BE2C (cell line): ENCODE results near the gene PPP2R1B.

Experiments used
- DNase-seq: peaks from one replicate; pipeline ENCODE4 v3.0.0-alpha.2; 2020
- H3K27me3 ChIP-seq: fragments of 250-450 bp; sonication (Bioruptor Pico); 2 replicates; pipeline ENCODE4 v1.5.1; 2020; ENCODE audit warnings: mild to moderate bottlenecking
- H3K36me3 ChIP-seq: fragments of 250-450 bp; sonication (Bioruptor Pico); 2 replicates; pipeline ENCODE4 v1.5.1; 2020; ENCODE audit warnings: mild to moderate bottlenecking
- H3K4me1 ChIP-seq: fragments of 250-450 bp; sonication (Bioruptor Pico); 2 replicates; pipeline ENCODE4 v1.5.1; 2020
- H3K4me3 ChIP-seq: 2 replicates; pipeline ENCODE4 v1.5.1; 2011; ENCODE audit warnings: low read depth, low read length
- H3K9me3 ChIP-seq: fragments of 250-450 bp; sonication (Bioruptor Pico); 2 replicates; pipeline ENCODE4 v1.5.1; 2020
- TF ChIP-seq, protein P1 (sequence below): IDR thresholded peaks from 2 replicates; pipeline ENCODE4 v1.5.1; 2012; ENCODE audit warnings: mild to moderate bottlenecking, low read depth, low read length

The PPP2R1B gene

DNA sequence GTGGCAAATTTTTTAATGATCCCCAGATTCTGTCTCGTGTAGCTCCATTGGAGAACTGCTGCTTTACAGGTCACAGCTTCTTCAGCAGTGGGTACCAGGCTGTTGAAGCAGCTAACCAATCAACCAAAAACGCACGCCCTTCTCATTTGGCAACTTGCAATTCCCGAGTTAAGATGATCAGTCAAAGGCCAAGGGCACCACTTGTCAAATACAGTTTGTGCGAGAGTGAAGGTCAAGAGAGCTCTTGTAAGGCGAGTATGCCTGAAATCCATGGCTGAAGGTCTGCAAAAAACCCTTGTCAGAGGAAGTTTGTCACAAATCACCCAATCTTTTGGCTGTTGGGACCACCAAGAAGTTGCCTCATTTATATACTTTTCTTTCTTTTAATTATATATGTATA, 12.9 kb upstream of the PPP2R1B start:
- no peaks in the 10 kb centered on the region for H3K9me3 ChIP-seq
- no peak for DNase-seq
- H3K4me3 ChIP-seq, result no peak overlapping the region
- TF ChIP-seq, protein P1, sequence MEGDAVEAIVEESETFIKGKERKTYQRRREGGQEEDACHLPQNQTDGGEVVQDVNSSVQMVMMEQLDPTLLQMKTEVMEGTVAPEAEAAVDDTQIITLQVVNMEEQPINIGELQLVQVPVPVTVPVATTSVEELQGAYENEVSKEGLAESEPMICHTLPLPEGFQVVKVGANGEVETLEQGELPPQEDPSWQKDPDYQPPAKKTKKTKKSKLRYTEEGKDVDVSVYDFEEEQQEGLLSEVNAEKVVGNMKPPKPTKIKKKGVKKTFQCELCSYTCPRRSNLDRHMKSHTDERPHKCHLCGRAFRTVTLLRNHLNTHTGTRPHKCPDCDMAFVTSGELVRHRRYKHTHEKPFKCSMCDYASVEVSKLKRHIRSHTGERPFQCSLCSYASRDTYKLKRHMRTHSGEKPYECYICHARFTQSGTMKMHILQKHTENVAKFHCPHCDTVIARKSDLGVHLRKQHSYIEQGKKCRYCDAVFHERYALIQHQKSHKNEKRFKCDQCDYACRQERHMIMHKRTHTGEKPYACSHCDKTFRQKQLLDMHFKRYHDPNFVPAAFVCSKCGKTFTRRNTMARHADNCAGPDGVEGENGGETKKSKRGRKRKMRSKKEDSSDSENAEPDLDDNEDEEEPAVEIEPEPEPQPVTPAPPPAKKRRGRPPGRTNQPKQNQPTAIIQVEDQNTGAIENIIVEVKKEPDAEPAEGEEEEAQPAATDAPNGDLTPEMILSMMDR, result no peak
- peaks cover 15% of the 10 kb centered on the region for H3K4me1 ChIP-seq
- H3K36me3 ChIP-seq, result no peaks in the 10 kb centered on the region
- no peaks in the 10 kb centered on the region for H3K27me3 ChIP-seq

DNA sequence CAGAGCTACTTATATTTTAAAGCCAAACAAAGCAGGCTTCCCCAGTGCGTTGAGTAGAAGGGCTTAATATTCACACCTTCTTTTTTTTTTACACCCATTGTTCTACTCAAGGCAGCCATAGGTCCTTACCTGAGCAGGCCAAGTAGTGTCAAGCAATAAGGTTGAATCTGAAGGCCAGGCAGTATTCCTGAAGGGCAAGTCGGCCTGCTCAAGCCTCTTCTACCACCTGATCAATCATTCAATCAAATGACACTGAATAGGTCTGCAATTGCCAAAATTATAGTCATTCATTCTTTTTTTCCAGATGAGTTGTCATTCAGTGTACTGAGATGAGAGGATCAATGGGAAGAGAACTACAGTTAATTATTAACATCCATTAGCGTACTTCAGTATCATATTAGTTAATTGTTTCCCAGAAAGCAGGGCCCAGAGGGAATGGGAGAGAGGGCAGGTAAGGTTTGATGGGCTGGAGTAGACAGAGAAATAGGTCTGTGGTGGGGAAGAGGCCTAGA, 11.9 kb upstream of the PPP2R1B start:
- no peak for DNase-seq
- no peaks in the 10 kb centered on the region for H3K27me3 ChIP-seq
- H3K9me3 ChIP-seq, result no peaks in the 10 kb centered on the region
- no peak overlapping the region for H3K4me3 ChIP-seq
- TF ChIP-seq, protein P1, result no peak
- H3K4me1 ChIP-seq, result peaks cover 15% of the 10 kb centered on the region
- no peaks in the 10 kb centered on the region for H3K36me3 ChIP-seq

- no peaks in the 10 kb centered on the region for H3K36me3 ChIP-seq
- H3K4me3 ChIP-seq, result no peak overlapping the region
- peak; percentile 35 for DNase-seq
- H3K9me3 ChIP-seq, result no peaks in the 10 kb centered on the region
- H3K4me1 ChIP-seq, result peaks cover 9% of the 10 kb centered on the region
- H3K27me3 ChIP-seq, result no peaks in the 10 kb centered on the region
- TF ChIP-seq, protein P1, result peak; percentile 86
Observed at GRCh38 chr11:111777094-111778046, 11.2 kb upstream of the PPP2R1B start.

- H3K36me3 ChIP-seq, result no peaks in the 10 kb centered on the region
- H3K4me3 ChIP-seq, result no peak overlapping the region
- H3K27me3 ChIP-seq, result no peaks in the 10 kb centered on the region
- peaks cover 5% of the 10 kb centered on the region for H3K4me1 ChIP-seq
- no peak for DNase-seq
- TF ChIP-seq, protein P1, result no peak
- no peaks in the 10 kb centered on the region for H3K9me3 ChIP-seq
Observed at GRCh38 chr11:111776398-111777093, 10.4 kb upstream of the PPP2R1B start.

DNA sequence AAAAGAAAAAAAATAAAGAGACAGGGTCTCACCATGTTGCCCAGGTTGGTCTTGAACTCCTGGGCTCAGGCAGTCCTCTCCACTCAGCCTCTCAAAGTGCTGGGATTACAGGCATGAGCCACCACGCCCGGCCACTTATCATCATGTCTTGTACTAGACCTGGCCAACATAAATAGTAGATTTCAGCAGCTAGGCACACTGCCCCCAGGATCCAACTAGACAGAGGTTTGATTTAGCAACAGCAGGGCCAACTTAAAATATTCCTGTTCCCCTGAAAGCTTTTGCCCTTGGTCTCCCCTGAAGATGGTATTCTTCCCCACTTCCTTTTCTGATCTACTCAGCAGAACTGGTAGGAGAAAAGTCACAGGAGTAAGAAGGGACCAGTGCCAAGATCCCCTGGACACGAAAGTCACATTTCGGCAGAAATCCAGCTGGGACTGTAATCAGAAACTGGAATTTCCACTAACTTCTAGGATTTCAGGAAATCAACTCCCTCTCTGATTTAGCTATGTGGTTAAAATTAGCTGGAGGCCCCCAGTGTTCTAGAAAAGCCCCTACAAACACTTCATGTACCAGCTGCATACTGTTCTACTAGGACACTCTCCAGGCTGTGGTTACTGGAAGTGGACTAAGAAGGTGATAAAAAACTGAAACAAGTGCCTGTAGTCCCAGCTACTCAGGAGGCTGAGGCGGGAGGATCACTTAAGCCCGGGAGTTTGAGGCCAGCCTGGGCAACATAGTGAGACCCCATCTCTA, 8.9 kb upstream of the PPP2R1B start:
- H3K36me3 ChIP-seq, result no peaks in the 10 kb centered on the region
- TF ChIP-seq, protein P1, result no peak
- H3K27me3 ChIP-seq, result no peaks in the 10 kb centered on the region
- H3K9me3 ChIP-seq, result no peaks in the 10 kb centered on the region
- H3K4me1 ChIP-seq, result peaks cover 5% of the 10 kb centered on the region
- no peak overlapping the region for H3K4me3 ChIP-seq
- no peak for DNase-seq
